GM18505 (cell line): Measurements from ENCODE around the gene KRTAP5-2.
"Not testable (repeated sequence)": the region's sequence is repeated elsewhere in the genome, so short reads cannot be mapped to it uniquely, and the experiment has no call there.

ENCODE experiments used
- ATAC-seq: cut with Tn5 transposase; IDR thresholded peaks from one replicate; pipeline ENCODE4 v1.9.1; 2021; ENCODE audit not compliant: unreplicated experiment
- POLR2A ChIP-seq: IDR thresholded peaks from 4 replicates; pipeline ENCODE4 v1.6.1; 2011; ENCODE audit warnings: borderline replicate concordance; ENCODE audit not compliant: insufficient read depth, insufficient read length; ENCODE audit errors: extremely low read depth

Gene KRTAP5-2

DNA sequence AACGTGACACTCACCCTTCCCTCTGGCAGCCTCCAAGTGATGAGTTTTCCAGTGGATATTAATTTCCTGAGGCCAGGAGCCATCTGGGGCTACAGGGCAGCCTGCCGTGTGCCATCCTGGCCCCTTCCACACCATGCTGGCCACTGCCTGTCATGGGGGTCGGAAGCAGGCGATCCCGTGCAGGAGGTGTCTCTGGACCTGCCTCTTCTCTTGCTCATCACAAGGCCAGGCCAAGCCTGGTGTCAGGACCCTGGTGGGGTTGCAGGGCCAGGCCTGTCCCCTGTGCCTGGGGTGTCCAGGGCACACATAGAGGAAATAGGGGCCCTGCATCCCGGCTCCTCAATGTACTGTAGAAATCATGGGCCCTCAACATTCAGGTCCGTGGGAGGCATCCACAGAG lies 6.6 kb upstream of the KRTAP5-2 start:
- ATAC-seq = no peak
- TF ChIP-seq POLR2A = no peak

DNA sequence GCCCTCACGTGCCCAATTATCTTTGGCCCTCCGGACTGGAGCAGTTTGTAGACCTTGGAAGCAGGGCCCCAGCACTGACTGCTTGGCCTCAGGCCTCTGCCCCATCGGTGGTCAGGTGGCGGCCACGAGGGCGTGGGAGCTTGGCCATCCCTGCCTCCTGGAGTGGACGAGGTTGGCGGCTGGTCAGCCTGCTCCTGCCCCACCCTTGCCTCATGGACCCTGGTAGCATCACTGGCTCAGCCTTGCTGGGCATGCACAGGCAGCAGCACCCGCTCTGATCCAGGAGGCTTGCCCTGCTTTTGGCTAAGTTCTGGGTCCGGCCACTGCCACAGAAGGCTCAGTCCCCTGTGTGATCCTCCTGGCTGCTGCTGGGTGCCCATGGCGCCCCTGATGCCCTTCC lies 6.1 kb upstream of the KRTAP5-2 start:
- TF ChIP-seq POLR2A = no peak
- no peak for ATAC-seq

DNA sequence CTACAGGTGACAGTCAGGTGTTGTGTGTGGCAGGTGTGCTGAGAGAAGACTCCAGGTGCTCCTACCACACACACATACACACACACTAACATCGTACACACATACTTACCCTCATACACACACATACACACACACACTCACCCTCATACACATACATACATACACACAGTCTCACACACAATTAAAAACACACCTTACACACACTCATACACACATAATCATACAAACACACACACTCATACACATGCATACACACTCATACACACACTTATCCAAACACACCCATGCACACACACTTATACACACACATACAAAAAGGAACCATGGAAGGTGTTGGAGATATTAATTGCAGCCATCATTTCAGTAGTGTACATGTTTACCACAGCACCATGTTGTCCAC lies 5.5 kb upstream of the KRTAP5-2 start:
- ATAC-seq = no peak
- no peak for TF ChIP-seq POLR2A

DNA sequence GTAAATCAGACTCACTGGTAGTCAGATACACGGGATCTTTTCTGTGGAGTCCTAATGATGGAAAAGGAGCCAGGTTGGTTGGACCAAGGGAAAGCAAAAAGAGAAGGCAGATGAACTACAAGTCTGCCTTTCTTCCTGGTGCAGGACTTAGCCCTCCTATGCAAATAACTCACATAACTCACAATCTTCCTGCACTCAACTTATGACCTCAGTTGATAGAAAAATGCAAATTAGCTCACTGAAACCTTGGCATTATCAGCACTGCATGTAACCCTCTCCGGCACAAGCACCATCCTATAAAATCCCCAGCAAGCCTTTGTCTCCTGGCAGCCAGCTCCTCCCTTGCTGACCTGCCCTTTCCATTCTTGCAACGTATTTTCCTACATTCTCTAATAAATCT lies 3.6 kb upstream of the KRTAP5-2 start:
- ATAC-seq = not testable (repeated sequence)

DNA sequence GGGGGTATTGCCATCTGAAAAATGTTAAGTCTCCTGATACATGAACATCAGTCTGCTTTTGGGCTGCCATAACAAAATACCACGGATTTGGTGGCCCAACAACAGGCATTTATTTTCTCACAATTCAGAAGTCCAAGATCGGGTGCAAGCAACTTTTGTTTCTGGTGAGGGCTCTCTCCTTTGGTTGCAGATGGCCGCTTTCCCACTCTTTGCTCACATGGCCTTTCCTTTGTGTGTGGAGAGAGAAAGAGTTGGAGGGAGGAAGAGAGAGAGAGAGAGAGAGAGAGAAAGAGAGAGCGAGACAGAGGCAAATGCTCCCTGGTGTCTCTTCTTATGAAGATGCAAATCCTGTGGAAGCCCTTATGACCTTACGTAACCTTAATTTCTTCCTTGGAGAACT lies 2.5 kb upstream of the KRTAP5-2 start:
- no peak for ATAC-seq
- no peak for TF ChIP-seq POLR2A

DNA sequence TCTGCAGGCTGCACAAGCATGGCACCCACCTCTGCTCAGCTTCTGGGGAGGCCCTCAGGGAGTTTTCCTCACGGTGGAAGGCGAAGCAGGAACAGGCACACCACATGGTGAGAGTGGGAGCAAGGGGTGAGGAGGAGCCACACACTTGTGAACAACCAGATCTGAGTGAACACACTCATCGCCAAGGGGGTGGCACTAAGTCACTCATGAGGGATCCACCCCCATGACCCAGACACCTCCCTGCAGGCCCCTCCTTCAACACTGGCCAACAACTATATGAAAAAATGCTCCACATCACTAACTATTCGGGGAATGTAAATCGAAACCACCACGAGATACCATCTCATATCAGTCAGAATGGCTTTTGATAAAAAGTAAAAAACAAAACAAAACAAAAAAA lies 722 bp upstream of the KRTAP5-2 start:
- TF ChIP-seq POLR2A = no peak
- ATAC-seq = no peak

DNA sequence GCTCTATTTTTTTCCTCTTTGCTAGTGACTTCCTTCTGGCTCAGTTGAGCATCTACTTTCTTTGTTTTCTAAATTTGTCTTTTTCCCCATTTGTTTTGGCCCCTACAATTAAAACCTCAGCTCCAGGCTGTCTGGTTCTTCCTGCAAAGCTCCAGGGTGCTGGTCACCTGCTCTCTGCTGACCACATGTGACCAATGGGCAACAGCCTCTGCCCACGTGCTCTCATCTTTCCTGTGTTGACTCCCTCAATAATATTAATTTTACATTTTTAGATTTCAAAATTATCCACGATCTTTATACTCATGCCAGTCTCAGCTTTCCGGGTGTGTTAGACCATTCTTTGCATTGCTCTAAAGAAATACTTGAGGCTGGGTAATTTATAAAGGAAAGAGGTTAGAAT lies 312 bp upstream of the KRTAP5-2 start:
- not testable (repeated sequence) for ATAC-seq

DNA sequence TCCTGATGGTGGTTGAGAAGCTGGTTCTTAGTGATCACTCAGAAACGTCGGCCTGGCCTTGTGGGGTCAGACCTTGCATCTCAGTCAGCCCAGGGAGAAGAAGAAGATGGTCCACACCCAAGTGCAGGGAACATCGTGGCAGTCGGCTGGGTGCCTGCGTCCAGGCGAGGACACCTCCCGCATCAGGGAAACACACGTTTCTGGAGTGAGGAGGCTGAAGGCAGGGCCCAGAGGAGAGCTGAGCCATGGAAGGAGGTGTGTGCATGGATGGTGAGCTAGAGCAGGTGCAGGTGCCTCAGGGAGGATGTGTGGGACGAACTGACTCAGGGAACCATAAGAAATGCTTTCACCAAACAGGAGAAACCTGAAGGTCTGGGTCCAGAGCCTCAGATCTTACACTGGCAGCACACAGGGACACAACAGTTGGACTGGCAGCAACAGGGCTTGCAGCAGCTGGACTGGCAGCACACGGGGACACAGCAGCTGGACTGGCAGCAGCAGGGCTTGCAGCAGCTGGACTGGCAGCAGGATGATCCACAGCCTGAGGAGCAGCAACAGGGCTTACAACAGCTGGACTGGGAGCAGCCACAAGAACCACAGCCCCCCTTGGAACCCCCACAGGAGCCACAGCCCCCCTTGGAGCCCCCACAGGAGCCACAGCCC lies 632 bp downstream of the KRTAP5-2 start:
- TF ChIP-seq POLR2A = no peak
- no peak for ATAC-seq

DNA sequence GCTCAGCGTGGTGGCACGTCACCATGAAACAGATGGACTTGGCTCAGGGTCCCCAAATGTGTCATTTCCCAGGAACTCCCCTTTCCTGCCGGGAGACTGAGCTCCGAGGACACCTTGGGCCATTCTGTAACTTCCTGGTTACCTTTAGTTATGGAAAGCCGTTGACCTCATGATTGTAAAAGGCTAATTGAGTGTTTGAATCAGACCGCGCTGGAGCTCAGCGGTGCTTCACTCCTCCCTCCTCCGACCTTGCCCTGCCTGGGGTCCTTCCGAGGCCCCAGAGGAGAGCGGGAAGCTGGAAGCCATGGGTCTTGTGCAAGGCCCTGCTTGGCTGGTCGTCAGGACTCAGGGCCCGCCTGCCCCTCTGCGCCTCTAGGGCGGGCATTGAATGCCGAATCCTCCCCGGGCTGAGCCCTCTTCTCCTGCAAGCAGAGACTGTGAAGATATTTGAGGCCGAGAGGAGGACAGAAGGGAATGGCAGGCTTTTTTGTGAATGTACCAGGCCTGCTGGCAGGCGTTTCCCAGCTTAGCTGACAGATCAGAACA lies 1.4 kb downstream of the KRTAP5-2 start:
- ATAC-seq = not testable (repeated sequence)

DNA sequence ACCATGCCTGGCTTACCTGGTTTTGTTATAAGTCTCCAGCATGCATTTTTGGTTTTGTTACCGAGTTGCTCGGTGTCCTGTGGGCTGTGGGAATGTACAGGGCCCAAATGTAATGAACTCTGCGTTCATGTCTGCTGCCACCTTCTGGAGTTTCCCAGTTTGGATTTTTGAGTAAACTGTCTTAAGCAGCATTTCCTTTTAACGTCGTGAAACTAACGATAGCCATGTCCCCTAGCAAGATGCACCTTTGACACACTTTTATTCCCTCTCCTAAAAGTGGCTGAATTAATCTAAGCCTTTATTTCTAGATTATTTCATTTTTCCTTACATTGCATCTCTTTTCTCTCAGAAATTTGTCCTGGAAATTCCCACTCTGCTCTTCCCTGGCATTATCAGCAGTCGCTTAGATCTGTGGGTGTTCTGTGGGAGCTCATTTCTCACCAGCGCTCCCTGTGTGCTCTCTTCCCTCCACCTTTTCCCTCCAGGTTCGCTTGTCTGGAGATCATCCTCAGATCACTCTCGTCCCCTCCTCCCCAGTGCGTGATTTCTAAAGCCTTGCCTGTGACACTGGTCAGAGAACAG lies 2.0 kb downstream of the KRTAP5-2 start:
- not testable (repeated sequence) for ATAC-seq

DNA sequence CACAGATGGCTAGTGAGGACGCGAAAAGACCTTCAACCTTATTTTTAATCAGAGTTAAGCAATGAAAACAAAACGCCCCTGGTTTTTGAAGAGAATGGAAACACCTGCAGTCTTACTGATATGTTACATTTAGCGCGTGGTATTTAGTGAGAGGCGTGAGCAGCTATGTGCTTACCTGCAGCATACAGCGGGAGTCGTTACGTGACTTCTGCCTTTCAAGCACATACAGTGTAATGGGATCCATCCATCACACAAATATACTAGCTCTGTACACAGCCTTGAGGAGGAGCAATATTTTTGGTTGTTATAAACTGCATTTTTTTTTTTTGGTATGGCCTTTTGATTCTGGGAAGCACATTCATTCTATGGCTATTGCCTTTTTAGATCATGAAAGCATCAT lies 5.5 kb downstream of the KRTAP5-2 start:
- no peak for TF ChIP-seq POLR2A
- no peak for ATAC-seq

DNA sequence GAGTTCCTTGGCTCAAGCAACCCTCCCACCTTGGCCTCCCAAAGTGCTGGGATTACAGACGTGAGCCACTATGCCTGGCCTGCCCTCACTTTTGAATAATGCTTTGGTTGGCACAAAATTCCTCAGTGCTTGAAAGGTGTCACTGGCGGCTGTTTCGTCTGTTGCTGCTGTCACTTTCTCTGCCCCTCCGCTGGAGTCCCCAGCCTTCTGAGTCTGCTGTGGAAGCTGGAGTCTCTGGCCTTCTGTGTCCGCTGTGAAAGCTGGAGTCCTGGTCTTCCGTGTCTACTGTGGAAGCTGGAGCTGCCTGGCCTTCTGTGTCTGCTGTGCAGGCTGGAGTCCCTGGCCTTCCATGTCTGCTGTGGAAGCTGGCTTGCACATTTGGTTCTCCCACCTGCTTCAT lies 8.1 kb downstream of the KRTAP5-2 start:
- no peak for ATAC-seq
- TF ChIP-seq POLR2A = no peak

DNA sequence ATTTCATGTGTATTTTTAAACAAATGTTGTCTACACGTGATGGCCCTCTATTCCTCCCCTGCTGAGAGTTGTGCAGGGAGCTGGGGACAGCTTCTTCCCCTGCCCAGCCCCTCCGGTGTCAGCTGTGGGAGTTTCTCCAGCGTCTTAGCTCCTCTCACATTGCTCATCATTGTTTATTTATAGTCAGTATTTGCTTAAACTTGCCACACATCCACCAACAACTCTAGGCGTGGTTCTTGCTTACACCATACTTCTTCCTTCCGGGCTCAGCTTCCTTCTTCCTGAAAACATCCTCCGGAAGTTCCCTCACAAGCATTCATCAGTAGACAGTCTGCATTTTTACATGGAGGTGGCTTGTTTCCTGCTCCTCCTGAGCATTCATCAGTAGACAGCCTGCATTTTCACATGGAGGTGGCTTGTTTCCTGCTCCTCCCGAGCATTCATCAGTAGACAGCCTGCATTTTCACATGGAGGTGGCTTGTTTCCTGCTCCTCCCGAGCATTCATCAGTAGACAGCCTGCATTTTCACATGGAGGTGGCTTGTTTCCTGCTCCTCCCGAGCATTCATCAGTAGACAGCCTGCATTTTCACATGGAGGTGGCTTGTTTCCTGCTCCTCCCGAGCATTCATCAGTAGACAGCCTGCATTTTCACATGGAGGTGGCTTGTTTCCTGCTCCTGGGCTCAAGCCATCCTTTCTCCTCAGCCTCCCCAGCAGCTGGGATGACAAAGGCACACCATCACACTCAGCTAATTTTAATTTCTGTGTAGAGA lies 8.7 kb downstream of the KRTAP5-2 start:
- not testable (repeated sequence) for ATAC-seq

DNA sequence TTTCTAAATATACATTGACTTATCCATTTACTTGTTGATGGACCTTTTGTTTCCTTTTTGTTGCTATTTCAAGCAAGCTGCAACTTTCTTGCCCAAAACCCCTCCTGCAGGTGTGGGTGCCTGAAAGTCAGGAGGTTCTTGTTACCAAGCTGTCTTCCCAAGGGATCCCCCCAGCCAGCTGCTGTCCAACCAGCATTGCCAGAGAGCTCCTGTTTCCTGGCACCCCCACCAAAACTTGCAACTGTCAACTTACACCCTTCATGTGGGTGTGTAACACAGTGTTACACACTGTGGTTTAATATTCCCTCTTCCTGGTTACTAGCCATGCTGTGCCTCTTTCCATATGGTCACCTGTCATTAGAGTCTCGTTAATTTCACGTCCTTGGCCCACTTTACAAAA lies 11.4 kb downstream of the KRTAP5-2 start:
- ATAC-seq = no peak
- TF ChIP-seq POLR2A = no peak

DNA sequence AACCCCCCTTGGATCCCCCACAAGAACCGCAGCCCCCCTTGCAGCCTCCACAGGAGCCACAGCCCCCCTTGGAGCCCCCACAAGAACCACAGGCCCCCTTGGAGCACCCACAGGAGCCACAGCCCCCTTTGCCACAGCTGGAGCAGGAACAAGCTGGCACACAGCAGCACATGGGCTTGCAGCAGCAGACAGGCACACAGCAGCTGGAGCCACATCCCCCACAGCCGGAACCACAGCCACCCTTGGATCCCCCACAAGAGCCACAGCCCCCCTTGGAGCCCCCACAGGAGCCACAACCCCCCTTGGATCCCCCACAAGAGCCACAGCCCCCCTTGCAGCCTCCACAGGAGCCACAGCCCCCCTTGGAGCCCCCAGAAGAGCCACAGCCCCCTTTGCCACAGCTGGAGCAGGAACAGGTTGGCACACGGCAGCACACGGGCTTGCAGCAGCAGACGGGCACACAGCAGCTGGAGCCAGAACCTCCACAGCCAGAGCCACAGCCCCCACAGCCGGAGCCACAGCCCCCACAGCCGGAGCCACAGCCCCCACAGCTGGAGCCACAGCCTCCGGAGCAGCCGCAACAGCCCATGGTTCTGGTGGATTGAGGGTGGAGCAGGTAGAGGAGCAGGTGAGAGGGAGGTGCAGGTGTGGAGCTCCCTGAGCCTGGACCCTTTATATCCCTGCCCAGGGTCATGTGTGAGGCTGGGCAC lies 13.3 kb downstream of the KRTAP5-2 start, which contains the start of gene KRTAP5-1:
TSS of gene KRTAP5-1 (minus strand) at position 623 of the 710 bp plus-strand sequence. CDS start at position 589, 34 bp downstream.
- not testable (repeated sequence) for ATAC-seq

DNA sequence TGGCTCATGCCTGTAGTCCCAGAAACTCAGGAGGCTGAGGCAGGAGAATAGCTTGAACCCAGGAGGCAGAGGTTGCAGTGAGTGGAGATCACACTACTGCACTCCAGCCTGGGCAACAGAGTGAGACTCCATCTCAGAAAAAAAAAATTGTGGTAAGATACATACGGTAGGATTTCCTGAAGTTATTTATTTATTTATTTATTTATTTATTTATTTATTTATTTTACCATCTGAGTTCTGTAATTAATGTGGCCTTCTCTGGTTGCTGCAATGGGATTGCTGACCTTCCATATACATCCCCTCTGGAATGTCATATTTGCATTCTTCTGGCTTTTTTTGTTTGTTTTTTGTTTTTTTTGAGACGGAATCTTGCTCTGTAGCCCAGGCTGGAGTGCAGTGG lies 15.2 kb downstream of the KRTAP5-2 start:
- not testable (repeated sequence) for ATAC-seq
